Measurements from ENCODE around the gene IQCC.
"Not testable (repeated sequence)": the region's sequence is repeated elsewhere in the genome, so short reads cannot be mapped to it uniquely, and the experiment has no call there.

Gene IQCC

DNA sequence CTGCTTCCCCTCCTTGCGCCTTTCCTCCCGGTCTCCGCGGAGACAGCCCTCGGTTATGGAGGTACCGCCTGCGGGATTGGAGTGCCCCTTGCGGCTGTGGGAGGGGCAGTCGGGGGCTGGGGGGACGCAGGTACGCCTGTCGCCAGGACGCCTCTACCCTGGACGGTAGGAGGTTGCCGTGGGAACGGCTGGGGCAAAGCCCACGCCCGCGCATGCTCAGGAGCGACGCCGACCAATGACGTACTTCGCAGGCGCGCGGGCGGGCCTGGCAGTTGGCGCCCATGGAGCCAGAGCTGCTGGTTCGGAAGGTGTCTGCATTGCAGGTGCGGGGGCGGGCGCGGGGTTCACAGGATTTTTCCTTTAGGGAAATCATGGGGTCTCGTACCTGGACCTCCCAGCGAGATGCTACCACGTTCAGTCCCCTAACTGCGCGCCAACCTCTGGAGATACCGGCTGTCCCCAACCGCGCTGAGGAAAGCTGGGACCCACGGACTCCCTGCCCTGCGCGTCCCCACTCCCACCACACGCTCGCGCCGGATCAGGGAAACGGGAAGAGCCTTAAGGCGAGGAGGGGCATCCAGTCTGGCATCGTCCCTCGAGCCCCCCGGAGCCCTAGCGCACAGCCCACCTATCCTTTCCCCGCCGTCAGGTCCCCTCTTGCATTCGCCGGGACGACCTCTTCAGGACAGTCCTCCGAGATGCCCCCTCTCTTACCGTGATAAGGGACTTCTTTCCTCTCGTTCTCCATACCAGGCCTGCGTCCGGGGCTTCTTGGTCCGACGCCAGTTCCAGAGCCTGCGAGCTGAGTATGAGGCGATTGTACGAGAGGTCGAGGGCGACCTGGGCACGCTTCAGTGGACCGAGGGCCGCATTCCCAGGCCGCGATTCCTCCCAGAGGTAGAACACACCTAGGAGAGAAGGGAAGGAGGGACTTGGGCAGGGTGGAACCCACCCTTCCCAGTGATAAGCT is at the start of gene IQCC:
Gene IQCC, plus strand, starts transcription at position 271 of the 970 bp plus-strand sequence. Its CDS starts 11 bp downstream, at position 282.
- DNase-seq: peak; percentile 88

DNA sequence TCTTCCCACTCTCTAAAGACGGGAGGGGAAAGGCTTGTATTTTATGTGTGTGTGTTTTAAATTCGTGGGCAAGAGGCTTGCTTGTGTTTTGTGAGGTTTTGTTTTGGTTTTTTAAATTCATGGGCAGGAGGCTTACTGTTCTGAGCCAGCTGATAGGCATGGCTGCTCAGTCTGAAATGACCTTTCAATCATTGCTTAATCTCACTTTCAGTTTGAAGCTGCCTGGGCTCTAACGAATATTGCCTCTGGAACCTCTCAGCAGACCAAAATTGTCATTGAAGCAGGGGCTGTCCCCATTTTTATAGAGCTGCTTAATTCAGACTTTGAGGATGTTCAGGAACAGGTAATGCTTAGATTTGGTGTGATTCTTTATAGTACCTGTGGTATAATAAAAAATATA is 46.3 kb upstream of the IQCC start:
- no peak for DNase-seq

DNA sequence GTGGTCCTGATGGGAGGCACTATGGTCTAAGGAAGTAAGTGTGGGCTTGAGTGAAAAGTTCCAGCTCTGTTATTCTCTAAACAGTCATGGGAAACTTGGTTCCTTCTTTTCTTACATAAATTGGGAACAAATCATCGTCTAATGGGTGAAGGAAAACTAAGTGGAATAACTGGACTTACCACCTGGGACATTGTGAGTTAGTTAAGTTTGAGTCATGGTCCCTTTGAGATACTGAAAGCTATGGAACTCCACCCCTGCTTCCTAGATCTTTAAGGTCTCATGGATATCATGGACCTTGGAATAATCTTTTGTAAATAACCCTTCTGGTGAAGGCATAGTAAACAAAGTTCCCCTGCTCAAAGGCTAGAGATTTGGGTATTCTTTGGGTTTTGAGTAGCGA is 42.1 kb upstream of the IQCC start:
- DNase-seq: no peak

DNA sequence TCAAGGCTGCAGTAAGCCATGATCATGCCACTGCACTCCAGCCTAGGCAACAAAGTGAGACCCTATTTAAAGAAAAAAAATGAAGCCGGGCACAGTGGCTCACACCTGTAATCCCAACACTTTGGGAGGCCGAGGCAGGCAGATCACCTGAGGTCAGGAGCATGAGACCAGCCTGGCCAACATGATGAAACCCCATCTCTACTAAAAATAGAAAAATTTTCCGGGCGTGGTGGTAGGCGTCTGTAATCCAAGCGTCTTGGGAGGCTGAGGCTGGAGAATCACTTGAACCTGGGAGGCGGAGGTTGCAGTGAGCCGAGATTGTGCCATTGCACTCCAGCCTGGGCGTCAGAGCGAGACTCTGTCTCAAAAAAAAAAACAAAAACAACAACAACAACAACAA is 39.8 kb upstream of the IQCC start:
- DNase-seq: not testable (repeated sequence)

DNA sequence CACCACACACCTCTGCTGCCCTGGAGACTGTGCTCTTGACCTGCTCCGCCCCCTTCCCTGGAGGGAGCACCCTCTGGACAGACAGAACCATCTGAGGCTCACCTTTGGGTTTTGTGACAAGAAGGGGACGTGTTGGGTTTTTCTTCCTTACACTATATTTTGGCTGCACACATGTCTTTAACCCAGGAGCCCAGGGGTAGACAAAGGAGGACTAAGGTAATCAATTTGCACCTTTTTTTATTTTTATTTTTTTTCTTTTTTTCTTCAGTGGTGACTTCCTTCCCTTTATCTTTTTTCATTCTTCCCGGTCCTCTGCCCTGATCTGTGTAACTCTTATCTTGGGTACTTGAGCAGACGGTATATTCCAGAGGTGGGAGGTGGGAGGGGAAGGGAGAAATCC is 34.5 kb upstream of the IQCC start:
- DNase-seq: no peak

DNA sequence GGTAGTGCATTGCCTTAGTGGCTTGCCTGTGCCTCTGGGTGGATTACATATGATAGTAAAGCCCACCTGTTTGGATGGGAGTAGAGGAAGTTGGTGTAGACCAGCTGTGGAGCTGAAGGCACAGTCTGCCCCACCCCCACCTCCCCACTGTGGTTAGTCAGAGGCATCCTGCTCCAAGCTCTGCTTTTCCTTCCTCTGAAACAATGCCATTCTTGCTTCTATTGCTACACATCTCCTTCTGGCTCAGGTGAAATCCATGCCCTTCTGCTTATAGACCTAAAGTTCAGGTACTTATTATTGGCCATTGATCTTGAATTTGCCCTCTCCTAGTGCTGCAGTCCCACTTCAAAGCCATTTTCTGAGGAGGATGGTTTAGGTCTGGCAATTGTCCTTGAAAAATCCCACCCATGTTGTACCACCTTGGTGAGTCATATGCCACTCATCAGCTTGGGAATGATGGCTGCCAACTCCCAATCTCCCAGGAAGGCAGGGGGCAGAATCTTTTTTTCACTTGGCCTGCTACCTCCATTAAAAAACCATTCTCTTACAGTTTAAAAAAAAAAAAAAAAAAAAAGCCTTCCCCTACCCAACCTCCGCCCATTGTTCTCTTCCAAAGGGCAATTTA is 32.7 kb upstream of the IQCC start:
- DNase-seq: peak; percentile 31

DNA sequence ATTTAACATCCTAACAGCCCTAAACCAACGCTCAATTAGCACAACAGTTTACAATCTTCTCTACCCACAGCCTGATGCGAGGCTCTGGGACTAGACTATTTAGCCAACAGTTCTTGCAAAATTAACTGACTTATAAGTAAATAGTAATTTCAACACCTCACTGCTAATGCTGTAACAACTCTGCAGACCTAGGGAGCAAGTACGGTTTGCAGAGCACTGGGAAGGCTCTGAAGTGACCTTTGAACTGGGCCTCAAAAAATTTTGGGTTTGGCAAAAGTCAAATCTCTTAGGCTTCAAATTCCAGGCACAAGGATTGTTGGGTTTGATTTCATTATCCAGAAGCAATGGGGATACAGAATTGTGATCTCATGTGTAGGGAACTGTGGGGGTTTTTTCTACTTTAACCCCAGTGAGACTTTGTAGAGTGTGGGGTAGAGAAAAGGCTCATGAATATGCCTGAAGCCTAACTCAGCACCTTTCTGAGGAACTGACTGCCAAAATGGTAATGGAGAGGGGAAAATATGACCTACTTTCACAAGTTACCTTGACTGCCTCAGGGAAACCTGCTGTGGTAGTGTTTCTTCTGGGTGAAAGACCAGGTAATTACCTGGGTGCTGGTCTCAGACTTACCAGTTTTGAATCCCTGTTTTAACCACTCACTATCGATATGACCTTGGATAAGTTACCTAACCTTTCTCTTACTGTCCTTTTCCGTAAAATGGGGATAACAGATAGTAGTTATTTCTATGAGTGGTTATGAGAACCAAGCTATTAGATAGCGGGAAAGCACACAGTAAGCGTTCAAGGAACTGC is 26.9 kb upstream of the IQCC start:
- DNase-seq: no peak

DNA sequence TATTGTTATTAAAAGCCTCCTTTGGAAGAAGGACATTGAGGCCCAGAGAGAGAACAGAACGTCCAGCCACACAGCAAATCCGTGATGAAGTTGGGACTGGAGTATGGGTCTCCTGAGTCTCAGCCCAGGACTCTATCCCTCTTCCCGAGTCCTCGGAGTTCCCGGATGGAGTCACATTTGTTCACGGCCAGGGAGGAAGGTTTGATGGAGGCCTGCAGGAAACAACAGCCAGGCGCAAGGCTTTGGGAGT is 26.4 kb upstream of the IQCC start:
- no peak for DNase-seq

DNA sequence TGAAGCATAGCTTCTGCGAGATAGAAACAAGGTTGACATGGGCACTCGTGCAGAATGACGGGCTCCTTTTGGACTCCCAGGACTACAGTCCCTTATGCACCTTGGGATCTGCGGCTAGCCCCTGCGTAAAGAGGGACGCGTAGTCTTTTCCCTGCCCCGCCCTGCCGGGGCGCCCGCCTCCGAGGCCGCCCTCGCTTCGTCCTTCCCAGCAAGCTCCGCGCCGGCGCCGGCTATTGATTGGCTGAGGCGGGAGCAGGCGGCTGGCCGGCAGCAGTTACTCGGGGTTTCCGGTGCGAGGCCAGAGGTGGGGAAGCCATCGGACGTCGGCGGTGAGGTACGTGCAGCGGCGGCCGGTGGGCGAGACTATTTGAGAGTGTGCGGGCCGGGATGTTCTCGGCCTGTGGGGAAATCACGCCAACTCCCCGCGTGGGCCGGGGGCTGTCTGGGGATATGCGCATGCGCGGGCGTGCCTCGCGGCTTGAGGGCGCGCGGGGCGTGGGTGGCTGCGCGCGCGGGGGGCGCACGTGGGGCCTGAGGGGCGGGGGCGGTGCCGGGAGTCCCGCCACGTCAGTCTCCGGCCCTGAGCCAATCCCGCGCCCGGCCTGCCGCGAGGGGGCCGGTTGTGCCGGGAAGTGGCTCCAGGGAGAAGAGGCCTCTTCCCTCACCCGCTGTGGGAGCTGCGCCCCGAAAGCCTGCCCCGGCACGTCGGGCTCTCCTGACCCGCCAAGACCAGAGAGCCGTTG is 25.9 kb upstream of the IQCC start, which contains the start of gene TXLNA:
Gene TXLNA, plus strand, starts transcription at position 233 of the 743 bp plus-strand sequence. CDS start 671 bp downstream, outside the sequence.
- DNase-seq: peak; percentile 92

DNA sequence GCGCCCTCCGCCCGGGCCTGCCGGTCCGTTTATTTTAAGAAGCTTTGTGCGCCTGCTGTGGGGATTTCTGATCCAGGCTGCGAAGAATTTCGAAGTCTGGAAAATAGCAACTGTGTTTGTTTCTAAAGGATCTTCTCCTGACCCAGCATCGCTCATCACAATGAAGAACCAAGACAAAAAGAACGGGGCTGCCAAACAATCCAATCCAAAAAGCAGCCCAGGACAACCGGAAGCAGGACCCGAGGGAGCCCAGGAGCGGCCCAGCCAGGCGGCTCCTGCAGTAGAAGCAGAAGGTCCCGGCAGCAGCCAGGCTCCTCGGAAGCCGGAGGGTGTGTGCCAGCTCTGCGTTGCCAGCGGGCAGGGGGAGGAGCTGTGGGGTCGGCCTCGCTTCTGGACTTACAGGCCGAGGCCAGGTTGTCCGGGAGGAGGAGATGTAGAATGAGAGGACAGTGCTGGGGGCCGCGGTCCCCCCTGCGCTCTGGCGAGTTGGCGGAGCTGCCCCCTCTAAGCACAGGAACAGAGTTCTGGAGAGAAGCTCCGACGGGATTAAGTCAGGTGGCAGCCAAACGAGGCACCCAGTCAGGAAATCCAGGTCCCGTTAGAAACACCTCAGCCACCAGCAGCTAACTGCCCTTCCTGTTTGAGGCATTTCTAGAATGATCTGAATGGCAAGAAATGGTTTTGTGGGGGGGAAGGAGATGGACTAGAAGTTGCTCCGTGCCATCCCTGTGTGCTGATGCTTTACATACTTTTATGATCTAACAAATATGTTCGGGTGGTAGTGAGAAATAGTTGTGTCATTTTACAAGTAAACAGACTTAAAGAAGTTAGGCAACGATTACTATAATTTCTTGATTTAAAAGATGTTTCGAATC is 25.0 kb upstream of the IQCC start:
- DNase-seq: peak; percentile 32

DNA sequence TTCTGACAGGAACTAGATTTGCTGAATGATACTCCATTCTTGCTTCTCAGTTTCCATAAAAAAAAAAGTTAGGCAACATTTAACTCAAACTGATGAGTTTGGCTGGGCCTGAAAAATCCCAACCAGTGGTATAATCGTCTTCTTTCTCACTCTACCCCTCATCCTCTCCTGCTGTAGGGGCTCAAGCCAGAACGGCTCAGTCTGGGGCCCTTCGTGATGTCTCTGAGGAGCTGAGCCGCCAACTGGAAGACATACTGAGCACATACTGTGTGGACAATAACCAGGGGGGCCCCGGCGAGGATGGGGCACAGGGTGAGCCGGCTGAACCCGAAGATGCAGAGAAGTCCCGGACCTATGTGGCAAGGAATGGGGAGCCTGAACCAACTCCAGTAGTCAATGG is 24.4 kb upstream of the IQCC start:
- no peak for DNase-seq

DNA sequence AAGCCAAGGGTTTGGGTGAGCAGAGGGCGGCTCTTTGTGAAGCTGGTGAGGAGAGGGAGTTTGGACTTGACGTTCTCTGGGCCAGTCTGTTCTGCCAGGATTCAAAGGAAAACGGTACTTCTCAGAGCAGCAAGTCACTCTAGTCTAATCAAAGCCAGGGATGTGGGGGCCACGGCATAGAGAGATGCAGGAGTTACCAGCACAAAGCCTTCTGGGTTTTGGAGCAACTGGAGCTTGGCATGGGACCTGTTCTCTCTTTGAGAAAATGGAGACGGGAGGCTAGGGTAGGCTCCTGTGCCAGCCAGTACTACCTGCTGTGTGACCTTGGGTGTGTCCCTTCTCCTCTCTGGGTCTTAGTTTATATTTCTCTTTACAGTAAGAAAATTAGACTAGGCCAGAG is 23.9 kb upstream of the IQCC start:
- no peak for DNase-seq

DNA sequence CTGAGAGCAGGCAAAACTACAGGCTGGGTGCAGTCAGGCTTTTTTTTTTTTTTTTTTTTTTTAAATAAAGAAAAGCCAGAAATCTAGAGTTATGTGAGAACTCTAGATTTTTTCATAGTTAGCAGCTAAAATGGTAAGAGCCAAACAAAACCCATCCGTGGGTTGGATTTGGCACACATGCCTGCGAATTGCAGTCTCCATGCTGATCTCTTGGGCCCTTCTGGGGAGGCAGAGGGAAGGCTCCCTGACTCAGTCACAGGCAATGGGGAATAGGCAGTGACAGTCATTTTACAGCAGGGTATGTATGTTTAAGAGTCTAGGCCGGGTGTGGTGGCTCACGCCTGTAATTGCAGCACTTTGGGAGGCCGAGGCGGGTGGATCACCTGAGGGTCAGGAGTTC is 23.4 kb upstream of the IQCC start:
- no peak for DNase-seq

DNA sequence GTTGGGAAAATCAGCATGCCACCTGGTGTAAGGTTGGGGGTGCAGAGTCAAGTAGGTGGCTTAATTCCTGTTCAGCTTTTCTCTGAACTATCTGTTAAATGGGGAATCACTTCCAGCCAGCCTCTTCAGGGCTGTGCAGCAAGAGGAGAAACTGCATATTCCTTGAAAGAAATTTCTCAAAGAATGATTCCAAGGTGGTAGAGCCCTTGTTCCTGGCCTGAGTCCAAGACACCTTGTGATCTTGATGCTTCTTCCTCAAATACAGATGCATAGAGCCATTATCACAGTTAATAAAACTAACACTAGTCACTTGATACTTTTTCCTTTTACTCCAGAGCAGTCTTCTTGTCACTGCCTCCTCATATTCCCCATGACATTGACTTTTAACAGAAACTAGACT is 20.8 kb upstream of the IQCC start:
- DNase-seq: no peak

DNA sequence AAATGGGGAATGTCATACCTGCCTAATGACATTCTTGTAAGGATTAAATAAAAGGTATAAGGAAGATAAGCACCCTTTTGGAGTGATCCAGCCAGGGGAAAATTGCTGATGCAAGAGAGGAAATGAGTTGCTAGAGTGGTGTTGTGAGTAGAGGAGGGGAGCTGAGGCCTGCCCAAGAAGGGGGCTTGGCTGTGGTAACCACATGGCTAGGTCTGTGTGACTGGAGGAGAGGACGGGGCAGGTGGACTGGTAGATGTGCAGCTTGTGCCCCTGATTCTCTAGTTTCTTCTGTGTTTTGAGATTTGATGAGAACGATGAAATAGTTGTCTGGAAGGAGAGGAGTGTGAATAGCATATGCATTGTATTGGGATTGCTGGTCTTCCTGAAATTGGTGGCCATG is 19.4 kb upstream of the IQCC start:
- no peak for DNase-seq

DNA sequence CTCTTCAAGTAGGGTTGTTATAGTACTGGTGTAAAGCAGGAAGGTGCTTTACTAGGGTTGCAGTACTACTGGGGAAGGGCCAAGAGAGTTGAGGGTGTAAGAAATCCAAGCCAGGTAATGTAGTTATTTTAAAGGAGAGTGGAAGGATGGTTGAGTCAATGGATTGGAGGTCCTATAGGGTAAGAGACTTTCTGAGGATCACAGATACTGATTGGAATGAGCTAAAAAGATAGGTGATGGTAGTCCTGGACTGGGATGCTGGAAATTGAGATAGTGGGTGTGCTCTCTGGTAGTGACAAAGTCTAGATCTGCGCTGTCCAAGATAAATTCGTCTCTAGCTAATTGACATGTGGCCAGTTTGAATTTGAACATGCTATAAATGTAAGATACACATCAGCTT is 19.0 kb upstream of the IQCC start:
- no peak for DNase-seq

DNA sequence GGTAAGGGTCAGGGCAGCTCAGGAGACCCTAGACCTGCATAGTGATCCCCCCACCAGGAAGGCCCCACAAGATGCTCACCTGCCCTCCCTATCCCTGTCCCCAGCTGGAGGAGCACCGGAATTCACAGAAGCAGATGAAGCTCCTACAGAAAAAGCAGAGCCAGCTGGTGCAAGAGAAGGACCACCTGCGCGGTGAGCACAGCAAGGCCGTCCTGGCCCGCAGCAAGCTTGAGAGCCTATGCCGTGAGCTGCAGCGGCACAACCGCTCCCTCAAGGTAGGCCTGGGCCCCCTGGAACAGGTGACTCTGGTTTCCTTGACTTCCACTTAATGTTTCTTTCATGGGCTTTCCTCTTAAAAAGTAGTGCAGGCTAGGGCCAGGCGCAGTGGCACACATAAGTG is 17.6 kb upstream of the IQCC start:
- no peak for DNase-seq

DNA sequence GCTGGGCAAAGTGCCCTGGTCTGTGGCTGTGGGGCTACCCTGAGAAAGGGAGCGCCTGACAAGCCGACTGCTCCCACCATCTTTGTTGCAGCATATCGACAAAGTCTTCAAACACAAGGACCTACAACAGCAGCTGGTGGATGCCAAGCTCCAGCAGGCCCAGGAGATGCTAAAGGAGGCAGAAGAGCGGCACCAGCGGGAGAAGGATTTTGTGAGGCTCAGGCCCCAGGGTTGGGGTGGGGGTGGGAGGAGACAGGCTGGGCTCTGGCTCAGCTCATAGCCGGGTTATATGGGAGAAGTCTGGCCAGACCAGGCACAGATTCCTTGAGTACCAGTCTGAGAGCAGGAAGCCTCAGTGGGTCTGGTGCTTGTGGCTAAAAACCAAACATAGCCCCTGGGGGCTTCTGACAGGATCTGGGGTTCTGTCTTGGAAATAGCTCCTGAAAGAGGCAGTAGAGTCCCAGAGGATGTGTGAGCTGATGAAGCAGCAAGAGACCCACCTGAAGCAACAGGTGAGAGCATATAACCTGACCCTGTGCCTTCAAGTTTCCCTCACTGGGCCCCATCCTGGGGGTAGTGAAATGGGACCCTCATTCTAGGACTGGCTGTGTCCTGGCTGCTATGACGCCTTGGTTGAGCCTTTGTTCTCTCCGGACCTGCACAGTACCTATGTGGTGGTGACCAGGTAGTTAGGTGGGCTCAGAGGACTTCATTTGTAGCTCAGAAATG is 13.1 kb upstream of the IQCC start:
- DNase-seq: no peak

DNA sequence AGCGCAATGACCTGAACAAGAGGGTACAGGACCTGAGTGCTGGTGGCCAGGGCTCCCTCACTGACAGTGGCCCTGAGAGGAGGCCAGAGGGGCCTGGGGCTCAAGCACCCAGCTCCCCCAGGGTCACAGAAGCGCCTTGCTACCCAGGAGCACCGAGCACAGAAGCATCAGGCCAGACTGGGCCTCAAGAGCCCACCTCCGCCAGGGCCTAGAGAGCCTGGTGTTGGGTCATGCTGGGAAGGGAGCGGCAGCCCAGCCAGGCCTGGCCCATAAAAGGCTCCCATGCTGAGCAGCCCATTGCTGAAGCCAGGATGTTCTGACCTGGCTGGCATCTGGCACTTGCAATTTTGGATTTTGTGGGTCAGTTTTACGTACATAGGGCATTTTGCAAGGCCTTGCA is 10.5 kb upstream of the IQCC start:
- DNase-seq: no peak

DNA sequence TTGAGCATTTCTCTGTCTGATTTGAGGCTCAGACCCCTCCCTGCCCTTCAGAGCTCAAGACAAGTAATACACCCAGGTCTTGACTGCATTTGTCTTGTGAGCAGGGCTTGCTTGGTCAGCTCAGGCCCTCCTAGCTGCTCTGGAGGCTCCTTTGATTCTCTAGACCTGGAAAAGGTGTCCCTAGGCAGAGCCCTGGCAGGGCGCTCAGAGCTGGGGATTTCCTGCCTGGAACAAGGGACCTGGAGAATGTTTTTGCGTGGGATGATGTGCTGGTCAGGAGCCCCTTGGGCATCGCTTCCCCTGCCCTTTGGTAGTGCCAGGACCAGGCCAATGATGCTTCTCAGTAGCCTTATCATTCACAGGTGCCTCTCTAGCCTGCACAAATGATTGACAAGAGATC is 9.9 kb upstream of the IQCC start:
- DNase-seq: no peak

All from CD4-positive, alpha-beta T cell treated with Interleukin-6 for 4 hours (primary cell).